Renal cortex interstitium (tissue), 15 donors: ENCODE results near the gene CASK. TPM values are rescaled to one million over a fixed set of nuclear protein-coding genes. Genes with fewer than 3 reads are reported as not detected.

Experiments
- DNase-seq, 11 donors: peaks; one replicate each; pipeline ENCODE4 v3.0.0-alpha.2; 2013; ENCODE audit warnings: low read depth in 9 of 11, low spot score in 4 of 11; ENCODE audit errors: extremely low read depth in 1 of 11
- long read RNA-seq, 16 experiments: transcript quantifications; one replicate each; lab custom pipeline, GENCODE V29; 2026
- polyA plus RNA-seq, 3 donors: library from polyadenylated mRNA; unstranded; fragments of 120-200 nt; gene quantifications; one replicate each; pipeline ENCODE4 v1.2.1, GENCODE V29; 2013; ENCODE audit not compliant: insufficient read length in 3 of 3

The CASK gene
- 10 to 100 TPM; 44.7 to 52.3 (median 47.4) TPM for polyA plus RNA-seq
- long read RNA-seq, donor 1, full-length matches to known transcripts: 6 of 6 reads
- long read RNA-seq, donor 1, partial matches to known transcripts: 0 of 6 reads
- long read RNA-seq, donor 1, other reads (novel, unspliced or antisense): 0 of 6 reads
- long read RNA-seq, donor 2, full-length matches to known transcripts: 3 of 3 reads
- long read RNA-seq, donor 2, partial matches to known transcripts: 0 of 3 reads
- long read RNA-seq, donor 2, other reads (novel, unspliced or antisense): 0 of 3 reads
- long read RNA-seq, donor 3, full-length matches to known transcripts: 9 of 9 reads
- long read RNA-seq, donor 3, partial matches to known transcripts: 0 of 9 reads
- long read RNA-seq, donor 3, other reads (novel, unspliced or antisense): 0 of 9 reads
- long read RNA-seq, donor 4, full-length matches to known transcripts: 5 of 5 reads
- long read RNA-seq, donor 4, partial matches to known transcripts: 0 of 5 reads
- long read RNA-seq, donor 4, other reads (novel, unspliced or antisense): 0 of 5 reads
- long read RNA-seq, donor 5, full-length matches to known transcripts: 4 of 4 reads
- long read RNA-seq, donor 5, partial matches to known transcripts: 0 of 4 reads
- long read RNA-seq, donor 5, other reads (novel, unspliced or antisense): 0 of 4 reads
- long read RNA-seq, donor 6, full-length matches to known transcripts: 3 of 3 reads
- long read RNA-seq, donor 6, partial matches to known transcripts: 0 of 3 reads
- long read RNA-seq, donor 6, other reads (novel, unspliced or antisense): 0 of 3 reads
- long read RNA-seq, donor 7, full-length matches to known transcripts: 2 of 2 reads
- long read RNA-seq, donor 7, partial matches to known transcripts: 0 of 2 reads
- long read RNA-seq, donor 7, other reads (novel, unspliced or antisense): 0 of 2 reads
- long read RNA-seq, donor 8, full-length matches to known transcripts: 8 of 8 reads
- long read RNA-seq, donor 8, partial matches to known transcripts: 0 of 8 reads
- long read RNA-seq, donor 8, other reads (novel, unspliced or antisense): 0 of 8 reads
- long read RNA-seq, donor 9, full-length matches to known transcripts: 6 of 6 reads
- long read RNA-seq, donor 9, partial matches to known transcripts: 0 of 6 reads
- long read RNA-seq, donor 9, other reads (novel, unspliced or antisense): 0 of 6 reads
- long read RNA-seq, donor 10, partial matches to known transcripts: 0 of 2 reads
- long read RNA-seq, donor 10, other reads (novel, unspliced or antisense): 0 of 2 reads
- long read RNA-seq, donor 11, full-length matches to known transcripts: 2 of 2 reads
- long read RNA-seq, donor 11, partial matches to known transcripts: 0 of 2 reads
- long read RNA-seq, donor 11, other reads (novel, unspliced or antisense): 0 of 2 reads
- long read RNA-seq, donor 12, full-length matches to known transcripts: 3 of 3 reads
- long read RNA-seq, donor 12, partial matches to known transcripts: 0 of 3 reads
- long read RNA-seq, donor 12, other reads (novel, unspliced or antisense): 0 of 3 reads
- long read RNA-seq, donor 13, full-length matches to known transcripts: 8 of 21 reads
- long read RNA-seq, donor 13, partial matches to known transcripts: 13 of 21 reads
- long read RNA-seq, donor 13, other reads (novel, unspliced or antisense): 0 of 21 reads
- long read RNA-seq, donor 14, partial matches to known transcripts: 0 of 6 reads
- long read RNA-seq, donor 14, other reads (novel, unspliced or antisense): 5 of 6 reads
- long read RNA-seq, donor 15: 0 reads
- long read RNA-seq, donor 16, full-length matches to known transcripts: 3 of 12 reads
- long read RNA-seq, donor 16, partial matches to known transcripts: 0 of 12 reads
- long read RNA-seq, donor 16, other reads (novel, unspliced or antisense): 9 of 12 reads

- peak; percentile 64 to 88 (median 86) for DNase-seq
Observed at GRCh38 chrX:41923211-41923977, at the start of gene CASK. Gene CASK, minus strand, starts transcription at chrX:41923554. Its CDS starts 566 bp downstream, at chrX:41922988.

GRCh38 chrX:41971346-41971745 is 48.0 kb upstream of the CASK start:
- no peak for DNase-seq

DNA sequence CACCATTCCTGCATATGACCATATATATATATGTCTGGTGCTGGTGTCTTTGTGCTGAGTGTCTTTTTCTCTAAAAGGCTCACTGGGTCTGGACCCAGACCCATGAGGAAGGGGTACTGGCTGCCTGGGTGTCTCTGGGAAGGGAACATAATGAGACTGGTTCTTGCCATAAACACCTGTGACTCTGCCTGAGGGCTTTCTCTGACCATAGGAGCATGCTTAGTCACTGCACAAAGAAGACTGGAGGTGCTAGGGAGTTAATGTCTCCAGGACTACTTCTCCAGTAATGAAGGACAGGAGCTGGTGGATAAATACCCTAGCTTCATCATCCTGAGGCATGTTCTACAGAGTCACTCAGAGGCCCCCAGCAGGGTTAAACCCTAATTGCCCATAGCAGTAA is 47.1 kb upstream of the CASK start:
- DNase-seq: no peak

DNA sequence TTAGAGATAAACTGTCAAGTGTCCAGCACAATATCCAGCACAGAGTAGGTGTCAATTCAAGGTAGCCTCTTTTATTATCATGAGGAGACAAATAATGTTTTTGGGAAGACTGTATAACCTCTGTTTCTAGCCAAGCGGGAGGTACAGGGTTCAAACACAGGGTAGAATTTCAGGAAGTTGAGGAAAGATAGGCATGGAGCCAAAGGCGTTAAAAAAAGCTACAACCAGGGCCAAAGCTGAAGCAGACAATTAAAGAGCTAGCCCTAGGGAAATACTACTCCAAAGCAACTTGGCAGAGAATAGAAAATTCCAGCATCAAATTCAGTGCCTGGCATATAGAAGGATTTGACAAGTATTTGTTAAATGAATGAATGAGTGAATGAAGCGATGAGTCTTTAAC is 40.0 kb upstream of the CASK start:
- DNase-seq: peak in 4 of 11 donors; percentile 4 to 18 (median 12)

GRCh38 chrX:41960142-41960541 is 36.8 kb upstream of the CASK start:
- no peak for DNase-seq

GRCh38 chrX:41958861-41959260 is 35.5 kb upstream of the CASK start:
- no peak for DNase-seq

GRCh38 chrX:41956027-41956426 is 32.7 kb upstream of the CASK start:
- DNase-seq: no peak

DNA sequence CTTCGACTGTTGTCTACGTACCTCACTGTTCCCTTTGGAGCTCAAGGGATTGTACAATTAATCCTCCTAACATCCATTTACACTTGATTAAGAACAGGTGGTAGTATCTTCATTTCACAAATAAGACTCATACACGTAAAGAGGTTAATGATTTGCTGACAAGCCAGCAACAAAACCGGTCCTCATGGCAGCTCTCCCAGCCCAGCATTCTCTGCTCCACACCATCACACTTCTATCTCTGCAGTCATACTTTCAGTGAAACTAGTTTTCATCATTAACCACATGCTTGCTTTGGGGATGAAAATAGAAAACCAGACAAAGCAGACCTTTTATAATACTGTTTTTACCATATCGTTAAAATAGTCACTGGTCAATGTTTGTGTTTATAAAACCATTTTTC is 28.7 kb upstream of the CASK start:
- DNase-seq: no peak

- DNase-seq: no peak
Observed at GRCh38 chrX:41946989-41947612, 23.7 kb upstream of the CASK start.

DNA sequence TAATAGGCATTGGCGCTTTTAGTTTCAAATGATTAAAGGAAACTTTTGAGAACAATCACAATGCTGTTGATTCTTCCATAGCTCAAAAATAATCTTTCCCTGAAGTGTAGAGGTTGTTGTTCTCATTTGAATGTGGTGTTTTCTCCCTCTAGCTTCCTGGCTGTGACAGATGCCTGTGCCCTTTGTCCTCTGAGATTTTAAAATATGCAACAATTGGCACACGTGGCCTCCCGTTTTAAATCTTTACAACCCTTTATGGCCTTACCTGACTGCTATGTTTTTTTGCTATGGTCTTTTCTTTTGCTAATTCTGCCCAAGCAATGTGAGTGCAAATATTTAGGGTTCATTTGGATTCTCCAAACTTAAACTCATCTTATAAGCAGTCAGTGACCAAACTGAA is 22.9 kb upstream of the CASK start:
- no peak for DNase-seq

DNA sequence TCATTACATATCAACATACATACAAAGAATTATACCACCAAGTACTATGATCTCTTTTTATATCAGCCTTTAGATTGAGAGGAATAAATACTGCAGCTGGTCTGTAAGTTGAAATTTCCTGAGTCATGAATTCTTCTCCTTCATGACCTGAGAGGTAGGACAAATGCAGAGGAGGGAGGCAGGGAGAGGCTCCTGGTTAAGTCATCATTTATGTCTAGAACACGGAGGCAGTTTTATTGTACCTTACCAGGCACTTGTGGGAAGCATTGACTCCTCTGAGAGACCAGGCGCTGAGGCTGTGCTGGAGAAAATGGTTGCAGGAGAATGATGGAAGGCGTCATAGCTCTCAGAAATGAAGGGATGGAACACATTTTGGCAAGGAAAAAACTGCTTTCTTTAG is 12.5 kb upstream of the CASK start:
- no peak for DNase-seq

DNA sequence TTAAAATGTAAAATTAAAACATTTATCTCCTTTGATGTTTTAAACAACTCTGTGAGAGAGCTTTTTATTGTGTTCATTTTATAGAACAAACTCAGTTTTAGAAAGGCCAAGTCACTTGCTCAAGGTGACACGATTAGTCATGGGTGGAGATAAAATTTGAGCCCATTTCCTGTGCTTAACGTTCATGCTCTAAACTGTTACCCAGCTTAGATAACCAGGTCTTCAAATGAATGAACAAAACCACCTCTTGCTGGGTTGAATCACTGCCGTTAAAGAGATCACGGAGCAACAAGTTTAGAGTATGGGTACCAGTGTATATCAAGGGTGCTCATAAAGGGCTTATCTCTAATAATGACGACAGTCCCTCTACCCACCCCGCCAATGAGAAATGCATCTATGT is 10.2 kb upstream of the CASK start:
- DNase-seq: no peak

DNA sequence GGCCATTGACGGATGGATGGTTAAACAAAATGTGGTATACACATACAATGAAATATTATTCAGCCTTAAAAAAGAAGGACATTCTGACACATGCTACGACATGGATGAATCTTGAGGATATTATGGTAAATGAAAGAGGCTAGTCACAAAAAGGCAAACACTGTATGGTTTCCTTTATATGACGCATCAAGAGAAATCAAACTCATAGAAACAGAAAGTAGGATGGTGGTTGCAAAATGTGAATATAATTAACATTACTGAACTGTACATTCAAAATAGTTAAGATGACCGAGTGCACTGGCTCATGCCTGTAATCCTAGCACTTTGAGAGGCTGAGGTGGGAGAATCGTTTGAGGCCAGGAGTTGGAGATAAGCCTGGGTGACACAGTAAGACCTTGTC is 9.5 kb upstream of the CASK start:
- DNase-seq: no peak

DNA sequence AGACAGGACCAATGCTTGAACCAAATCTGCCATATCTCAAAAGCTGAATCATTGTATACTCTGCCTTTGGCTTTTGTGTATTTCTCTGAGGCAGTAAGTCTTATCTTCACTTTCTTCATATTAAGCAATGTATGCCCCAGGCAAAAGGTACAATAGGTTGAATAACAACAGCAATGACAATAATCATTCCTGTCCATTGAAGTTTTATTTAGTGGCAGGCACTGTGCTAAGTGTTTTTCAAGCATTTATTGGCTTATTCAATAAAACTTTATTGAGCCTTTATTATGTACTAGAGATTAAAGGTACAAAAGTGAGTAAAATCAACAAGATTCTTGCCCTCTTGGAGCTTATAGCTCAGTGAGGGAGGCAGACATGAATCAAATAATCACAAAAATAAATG is 8.2 kb upstream of the CASK start:
- DNase-seq: no peak

- DNase-seq: peak in 3 of 11 donors; percentile 3 to 27 (median 10)
Observed at GRCh38 chrX:41923978-41924683, 777 bp upstream of the CASK start.

- DNase-seq: peak in 3 of 11 donors; percentile 24 to 25 (median 25)
Observed at GRCh38 chrX:41922431-41923151, 763 bp downstream of the CASK start.
